ENCODE results near the gene ITPR3. TPM values are rescaled to one million over a fixed set of nuclear protein-coding genes. Genes with fewer than 3 reads are reported as not detected.

Gene ITPR3
- total and polyA plus RNA-seq, 4 donors: 36.7 to 89.5 (median 44.4) TPM

GRCh38 chr6:33738879-33739278, 117.8 kb downstream of the ITPR3 start:
- 92 to 96% methylated on average over 5 of the region's 5 CpGs for WGBS, 2 donors
- Histone ChIP-seq H3K27me3 (ENCODE audit: control insufficient read depth in 3 of 3, insufficient read depth in 3 of 3, low read length in 2 of 3) (no peaks in the 10 kb centered on the region), H3K4me3 (no peak overlapping the region), H3K9ac (ENCODE audit: insufficient read depth in 1 of 2, low read length in 2 of 2) (no peak overlapping the region), H3K4me1 (ENCODE audit: control insufficient read depth in 5 of 5, insufficient read depth in 5 of 5, low read length in 5 of 5) (peaks cover 0 to 26% (median 10%) of the 10 kb centered on the region in 5 donors), H3K9me3 (ENCODE audit: control insufficient read depth in 4 of 4, insufficient read depth in 3 of 4, low read length in 3 of 4) (no peaks in the 10 kb centered on the region), H3K27ac (ENCODE audit: low read depth in 1 of 2, low read length in 1 of 2) (peak overlapping the region in 1 of 2 donors; percentile 55), H3K36me3 (ENCODE audit: control insufficient read depth in 4 of 4, insufficient read depth in 4 of 4, low read length in 4 of 4) (peaks cover 0 to 4% (median 0%) of the 10 kb centered on the region in 4 donors)
- TF ChIP-seq, protein P1, sequence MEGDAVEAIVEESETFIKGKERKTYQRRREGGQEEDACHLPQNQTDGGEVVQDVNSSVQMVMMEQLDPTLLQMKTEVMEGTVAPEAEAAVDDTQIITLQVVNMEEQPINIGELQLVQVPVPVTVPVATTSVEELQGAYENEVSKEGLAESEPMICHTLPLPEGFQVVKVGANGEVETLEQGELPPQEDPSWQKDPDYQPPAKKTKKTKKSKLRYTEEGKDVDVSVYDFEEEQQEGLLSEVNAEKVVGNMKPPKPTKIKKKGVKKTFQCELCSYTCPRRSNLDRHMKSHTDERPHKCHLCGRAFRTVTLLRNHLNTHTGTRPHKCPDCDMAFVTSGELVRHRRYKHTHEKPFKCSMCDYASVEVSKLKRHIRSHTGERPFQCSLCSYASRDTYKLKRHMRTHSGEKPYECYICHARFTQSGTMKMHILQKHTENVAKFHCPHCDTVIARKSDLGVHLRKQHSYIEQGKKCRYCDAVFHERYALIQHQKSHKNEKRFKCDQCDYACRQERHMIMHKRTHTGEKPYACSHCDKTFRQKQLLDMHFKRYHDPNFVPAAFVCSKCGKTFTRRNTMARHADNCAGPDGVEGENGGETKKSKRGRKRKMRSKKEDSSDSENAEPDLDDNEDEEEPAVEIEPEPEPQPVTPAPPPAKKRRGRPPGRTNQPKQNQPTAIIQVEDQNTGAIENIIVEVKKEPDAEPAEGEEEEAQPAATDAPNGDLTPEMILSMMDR (IDR thresholded peaks at IDR 0.05; ENCODE audit: control extremely low read depth, extremely low read depth): no peak
- ATAC-seq (ENCODE audit: insufficient read depth, low FRiP score): no peak
- no peak for DNase-seq

DNA sequence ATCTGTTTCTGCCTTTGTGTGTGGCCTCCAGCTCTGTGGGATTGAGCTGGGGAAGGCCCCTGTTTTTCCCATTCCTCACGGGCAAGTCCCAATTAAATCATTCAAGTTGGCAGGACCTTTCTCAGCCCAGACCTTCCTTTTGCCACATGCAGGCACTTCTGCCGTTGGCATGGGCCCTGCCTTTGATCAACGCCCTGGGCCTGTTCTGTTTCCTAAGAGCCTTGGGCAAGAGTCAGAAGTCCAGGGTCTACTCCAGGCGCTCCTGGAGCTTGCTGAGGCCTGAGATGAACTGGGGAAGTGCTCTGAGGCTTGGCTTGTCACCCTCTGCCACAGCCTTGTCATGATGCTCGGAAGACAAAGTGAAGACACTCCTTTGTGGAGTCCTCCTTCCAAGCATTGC, 118.4 kb downstream of the ITPR3 start:
- WGBS, 2 donors: 53 to 77% methylated on average over 5 of the region's 5 CpGs
- no peak for DNase-seq

GRCh38 chr6:33740204-33740608, 119.1 kb downstream of the ITPR3 start:
- H3K9ac ChIP-seq (ENCODE audit: insufficient read depth in 1 of 2, low read length in 2 of 2): no peak overlapping the region

More for the DNA sequence above, 118.4 kb downstream of the ITPR3 start:
- no peak for ATAC-seq (ENCODE audit: insufficient read depth, low FRiP score)
- Histone ChIP-seq H3K9me3 (ENCODE audit: control insufficient read depth in 4 of 4, insufficient read depth in 3 of 4, low read length in 3 of 4) (no peaks in the 10 kb centered on the region), H3K36me3 (ENCODE audit: control insufficient read depth in 4 of 4, insufficient read depth in 4 of 4, low read length in 4 of 4) (peaks cover 0 to 4% (median 0%) of the 10 kb centered on the region in 4 donors), H3K9ac (ENCODE audit: insufficient read depth in 1 of 2, low read length in 2 of 2) (no peak overlapping the region), H3K4me3 (no peak overlapping the region), H3K27ac (ENCODE audit: low read depth in 1 of 2, low read length in 1 of 2) (peak overlapping the region; percentile 20 to 55), H3K27me3 (ENCODE audit: control insufficient read depth in 3 of 3, insufficient read depth in 3 of 3, low read length in 2 of 3) (no peaks in the 10 kb centered on the region), H3K4me1 (ENCODE audit: control insufficient read depth in 5 of 5, insufficient read depth in 5 of 5, low read length in 5 of 5) (peaks cover 0 to 32% (median 10%) of the 10 kb centered on the region in 5 donors)
- TF ChIP-seq, protein P1 (IDR thresholded peaks at IDR 0.05; ENCODE audit: control extremely low read depth, extremely low read depth): no peak

More at GRCh38 chr6:33740204-33740608, 119.1 kb downstream of the ITPR3 start:
- H3K9me3 ChIP-seq (ENCODE audit: control insufficient read depth in 4 of 4, insufficient read depth in 3 of 4, low read length in 3 of 4): no peaks in the 10 kb centered on the region
- no peak for ATAC-seq (ENCODE audit: insufficient read depth, low FRiP score)
- peaks cover 0 to 1% (median 0%) of the 10 kb centered on the region in 4 donors for H3K36me3 ChIP-seq (ENCODE audit: control insufficient read depth in 4 of 4, insufficient read depth in 4 of 4, low read length in 4 of 4)
- WGBS, 2 donors: 36 to 42% methylated on average over 6 of the region's 6 CpGs
- TF ChIP-seq, protein P1 (IDR thresholded peaks at IDR 0.05; ENCODE audit: control extremely low read depth, extremely low read depth): no peak
- no peak overlapping the region for H3K4me3 ChIP-seq
- peaks cover 0 to 37% (median 10%) of the 10 kb centered on the region in 5 donors for H3K4me1 ChIP-seq (ENCODE audit: control insufficient read depth in 5 of 5, insufficient read depth in 5 of 5, low read length in 5 of 5)
- peak in 2 of 3 donors; percentile 54 to 65 for DNase-seq
- H3K27me3 ChIP-seq (ENCODE audit: control insufficient read depth in 3 of 3, insufficient read depth in 3 of 3, low read length in 2 of 3): no peaks in the 10 kb centered on the region
- peak overlapping the region; percentile 20 to 55 for H3K27ac ChIP-seq (ENCODE audit: low read depth in 1 of 2, low read length in 1 of 2)
